Measurements from ENCODE around the gene DUS2. TPM values are rescaled to one million over a fixed set of nuclear protein-coding genes. Genes with fewer than 3 reads are reported as not detected.

DUS2 gene
- total RNA-seq, 2 experiments from 2014 or later: 19.9 to 32.4 TPM

- no peak for TF ChIP-seq EZH2phosphoT487 (IDR thresholded peaks at IDR 0.05; ENCODE audit: borderline replicate concordance, low read depth, low read length)
- no peak for TF ChIP-seq CTCF (conservative IDR thresholded peaks at IDR 0.05; ENCODE audit: low read length)
- Histone ChIP-seq H3K4me2 (ENCODE audit: low read length) (no peak overlapping the region), H4K20me1 (ENCODE audit: insufficient read depth, low read length) (no peaks in the 10 kb centered on the region), H3K9me3 (ENCODE audit: low read length) (no peaks in the 10 kb centered on the region), H3K4me1 (ENCODE audit: insufficient read depth, low read length, poor library complexity, severe bottlenecking) (peaks cover 26% of the 10 kb centered on the region), H2AFZ (ENCODE audit: low read length) (no peak overlapping the region), H3K9me2 (ENCODE audit: insufficient read depth, low read length) (no peaks in the 10 kb centered on the region), H3K79me2 (ENCODE audit: insufficient read depth, low read depth, low read length) (no peaks in the 10 kb centered on the region), H3K36me3 (ENCODE audit: insufficient read depth, low read length) (no peaks in the 10 kb centered on the region), H3K27ac (ENCODE audit: low read depth, low read length, poor library complexity, severe bottlenecking) (no peak overlapping the region), H3K4me3 (ENCODE audit: low read depth, low read length, poor library complexity, severe bottlenecking) (no peak overlapping the region)
- ChIA-PET POLR2A (interaction anchor here (0.5 kb wide), 1 partner anchor 1339 kb away, joined by 3 read pairs; no protein-coding TSS in a partner anchor), CTCF (ENCODE audit: unreplicated experiment) (no interaction called here)
- DNase-seq (ENCODE audit: low spot score): no peak
- intact Hi-C loops (cut with micrococcal nuclease; ENCODE audit: unreplicated experiment): no loop called here
- no TSS peak for BruUV-seq (replicated peaks)
Observed at GRCh38 chr16:67989322-67990017, 33.6 kb upstream of the DUS2 start.

GRCh38 chr16:67990018-67990386 is 33.1 kb upstream of the DUS2 start:
- intact Hi-C loops (cut with micrococcal nuclease; ENCODE audit: unreplicated experiment): no loop called here
- no peak overlapping the region for H3K27ac ChIP-seq (ENCODE audit: low read depth, low read length, poor library complexity, severe bottlenecking)

More at GRCh38 chr16:67990018-67990386, 33.1 kb upstream of the DUS2 start:
- Histone ChIP-seq H3K4me1 (ENCODE audit: insufficient read depth, low read length, poor library complexity, severe bottlenecking) (peaks cover 20% of the 10 kb centered on the region), H3K4me2 (ENCODE audit: low read length) (no peak overlapping the region), H4K20me1 (ENCODE audit: insufficient read depth, low read length) (no peaks in the 10 kb centered on the region), H3K4me3 (ENCODE audit: low read depth, low read length, poor library complexity, severe bottlenecking) (no peak overlapping the region), H3K36me3 (ENCODE audit: insufficient read depth, low read length) (no peaks in the 10 kb centered on the region), H2AFZ (ENCODE audit: low read length) (no peak overlapping the region), H3K9me2 (ENCODE audit: insufficient read depth, low read length) (no peaks in the 10 kb centered on the region), H3K9me3 (ENCODE audit: low read length) (no peaks in the 10 kb centered on the region), H3K79me2 (ENCODE audit: insufficient read depth, low read depth, low read length) (no peaks in the 10 kb centered on the region)
- DNase-seq (ENCODE audit: low spot score): no peak
- TF ChIP-seq EZH2phosphoT487 (IDR thresholded peaks at IDR 0.05; ENCODE audit: borderline replicate concordance, low read depth, low read length) (no peak), CTCF (conservative IDR thresholded peaks at IDR 0.05; ENCODE audit: low read length) (no peak)
- CTCF ChIA-PET (ENCODE audit: unreplicated experiment): no interaction called here
- POLR2A ChIA-PET: no interaction called here
- BruUV-seq (replicated peaks): no TSS peak

Data from OCI-LY7 (cell line).